Endothelial cell (in vitro differentiated cells): Measurements from ENCODE around the gene DMXL1. TPM values are rescaled to one million over a fixed set of nuclear protein-coding genes. Genes with fewer than 3 reads are reported as not detected.

Source experiments
- DNase-seq: peaks from one replicate; pipeline ENCODE4 v3.0.0; 2021; ENCODE audit warnings: low spot score
- H3K27ac Mint-ChIP-seq: one replicate; pipeline ENCODE4 v1.8.0; 2021; ENCODE audit warnings: mixed read lengths, inconsistent platforms; ENCODE audit not compliant: unreplicated experiment
- H3K27me3 Mint-ChIP-seq: one replicate; pipeline ENCODE4 v1.8.0; 2021; ENCODE audit warnings: mild to moderate bottlenecking, moderate library complexity, mixed read lengths, inconsistent platforms; ENCODE audit not compliant: unreplicated experiment
- H3K36me3 Mint-ChIP-seq: one replicate; pipeline ENCODE4 v1.8.0; 2021; ENCODE audit warnings: mild to moderate bottlenecking, low read depth, mixed read lengths, inconsistent platforms; ENCODE audit not compliant: unreplicated experiment
- H3K4me1 Mint-ChIP-seq: one replicate; pipeline ENCODE4 v1.8.0; 2021; ENCODE audit warnings: mild to moderate bottlenecking, mixed read lengths, inconsistent platforms; ENCODE audit not compliant: unreplicated experiment
- H3K4me3 Mint-ChIP-seq: one replicate; pipeline ENCODE4 v1.8.0; 2021; ENCODE audit warnings: mild to moderate bottlenecking, mixed read lengths, inconsistent platforms; ENCODE audit not compliant: unreplicated experiment
- H3K9me3 Mint-ChIP-seq: one replicate; pipeline ENCODE4 v1.8.0; 2021; ENCODE audit warnings: mixed read lengths, inconsistent platforms; ENCODE audit not compliant: unreplicated experiment
- CTCF ChIP-seq: fragments of 200-600 bp; sonication (generic); IDR thresholded peaks from one replicate; pipeline ENCODE4 v1.5.0; 2021; ENCODE audit warnings: antibody characterized with exemption; ENCODE audit not compliant: unreplicated experiment
- total RNA-seq: library from RNA; stranded (reverse); fragmentation: NEBNext Ultra II Directional; extraction: Animal tissue kit (Norgen Biotek cat#: 25700); gene quantifications from one replicate; pipeline ENCODE4 v1.2.1, GENCODE V29; 2021; ENCODE audit not compliant: unreplicated experiment

The DMXL1 gene
- total RNA-seq, 1 donor from 2014 or later = 24.9 TPM

GRCh38 chr5:119036101-119036762, 34.7 kb upstream of the DMXL1 start:
- no peak for DNase-seq
- Mint-ChIP-seq H3K4me3 (no peak overlapping the region), H3K27ac (no peak overlapping the region), H3K27me3 (no peaks in the 10 kb centered on the region), H3K9me3 (no peaks in the 10 kb centered on the region), H3K4me1 (peaks cover 3% of the 10 kb centered on the region), H3K36me3 (no peaks in the 10 kb centered on the region)
- no peak for TF ChIP-seq CTCF

DNA sequence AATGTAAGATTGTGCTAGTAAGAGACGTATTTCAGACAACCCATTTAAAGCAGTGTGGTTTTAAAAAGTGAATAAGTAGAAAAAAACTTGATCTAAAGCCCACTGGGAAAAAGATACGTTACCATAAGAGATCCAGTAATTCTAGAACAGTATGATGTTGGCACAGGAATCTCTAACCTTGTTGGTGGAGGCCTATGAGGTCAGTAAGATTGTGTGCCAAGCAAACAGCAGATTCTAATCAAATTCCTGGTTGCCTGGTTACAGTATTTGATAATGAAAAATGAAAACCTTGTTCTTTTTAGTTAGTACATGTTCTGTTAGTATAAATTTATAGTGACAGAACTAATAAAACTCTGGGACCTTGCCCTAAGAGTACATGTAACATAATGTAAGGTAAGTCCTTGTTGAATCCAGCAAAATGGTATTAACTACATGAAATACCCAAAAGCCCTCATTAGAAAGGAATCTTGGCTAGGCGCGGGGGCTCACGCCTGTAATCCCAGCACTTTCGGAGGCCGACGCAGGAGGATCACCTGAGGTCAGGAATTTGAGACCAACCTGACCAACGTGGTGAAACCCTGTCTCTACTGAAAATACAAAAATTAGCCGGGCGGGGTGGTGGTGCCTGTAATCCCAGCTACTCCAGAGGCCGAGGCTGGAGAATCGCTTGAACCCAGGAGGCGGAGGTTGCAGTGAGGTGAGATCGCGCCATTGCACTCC, 33.2 kb upstream of the DMXL1 start:
- Mint-ChIP-seq H3K27ac (no peak overlapping the region), H3K27me3 (no peaks in the 10 kb centered on the region), H3K9me3 (no peaks in the 10 kb centered on the region), H3K4me3 (no peak overlapping the region), H3K4me1 (peaks cover 3% of the 10 kb centered on the region), H3K36me3 (no peaks in the 10 kb centered on the region)
- no peak for TF ChIP-seq CTCF
- no peak for DNase-seq

DNA sequence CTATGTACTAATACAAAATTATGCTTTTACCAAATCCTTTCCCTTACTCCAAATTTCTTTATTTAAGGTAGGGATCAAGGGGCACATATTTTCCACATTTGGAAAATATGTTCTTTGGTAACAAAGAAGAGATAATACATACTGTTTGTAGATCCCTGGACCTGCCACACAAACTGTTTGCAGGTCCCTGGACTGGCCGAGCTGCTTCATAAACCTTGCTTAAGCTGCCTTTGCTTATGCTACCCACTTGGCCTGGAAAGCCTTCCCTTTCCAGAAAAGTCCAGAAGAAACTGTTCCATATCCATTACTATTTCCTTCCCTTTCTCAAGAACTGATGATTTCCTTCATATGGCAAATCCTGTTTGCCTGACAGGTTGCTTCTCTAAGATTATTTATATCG, 22.6 kb upstream of the DMXL1 start:
- DNase-seq = no peak
- H3K4me1 Mint-ChIP-seq = no peaks in the 10 kb centered on the region
- no peaks in the 10 kb centered on the region for H3K36me3 Mint-ChIP-seq
- no peak for TF ChIP-seq CTCF
- H3K27me3 Mint-ChIP-seq = no peaks in the 10 kb centered on the region
- H3K27ac Mint-ChIP-seq = no peak overlapping the region
- H3K9me3 Mint-ChIP-seq = no peaks in the 10 kb centered on the region
- no peak overlapping the region for H3K4me3 Mint-ChIP-seq

- no peak for TF ChIP-seq CTCF
- H3K27ac Mint-ChIP-seq = no peak overlapping the region
Measured at GRCh38 chr5:119049824-119050449, 20.9 kb upstream of the DMXL1 start.

DNA sequence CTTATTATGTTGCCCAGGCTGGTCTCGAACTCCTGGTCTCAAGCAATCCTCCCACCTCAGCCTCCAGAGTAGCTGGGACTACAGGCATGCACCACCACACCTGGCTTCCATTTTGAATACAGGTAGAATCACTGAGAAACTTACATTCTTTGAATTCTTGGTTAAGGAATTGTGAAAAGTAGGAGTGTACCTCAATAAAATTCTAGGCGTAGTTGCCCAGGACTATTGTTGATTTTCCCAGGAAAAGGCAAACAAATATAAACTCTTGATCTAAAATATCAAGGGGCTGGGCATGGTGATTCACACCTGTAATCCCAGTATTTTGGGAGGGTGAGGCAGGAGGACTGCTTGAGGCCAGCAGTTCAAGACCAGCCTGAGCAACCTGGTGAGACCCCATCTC, 16.8 kb upstream of the DMXL1 start:
- DNase-seq = no peak
- Mint-ChIP-seq H3K4me3 (no peak overlapping the region), H3K36me3 (no peaks in the 10 kb centered on the region), H3K27ac (no peak overlapping the region), H3K9me3 (no peaks in the 10 kb centered on the region), H3K27me3 (peaks cover 3% of the 10 kb centered on the region), H3K4me1 (peaks cover 6% of the 10 kb centered on the region)
- no peak for TF ChIP-seq CTCF

More at GRCh38 chr5:119049824-119050449, 20.9 kb upstream of the DMXL1 start:
- no peaks in the 10 kb centered on the region for H3K4me1 Mint-ChIP-seq
- H3K36me3 Mint-ChIP-seq = no peaks in the 10 kb centered on the region
- no peaks in the 10 kb centered on the region for H3K27me3 Mint-ChIP-seq
- no peak for DNase-seq
- no peaks in the 10 kb centered on the region for H3K9me3 Mint-ChIP-seq
- no peak overlapping the region for H3K4me3 Mint-ChIP-seq
